SU-DHL-6 (cell line): Measurements from ENCODE around the gene IL36G.

Source experiments
- H2AFZ ChIP-seq: fragments of 200-600 bp; sonication (generic); 2 replicates; pipeline ENCODE4 v1.6.1; 2014; ENCODE audit warnings: low read depth, mild to moderate bottlenecking, moderate library complexity, mixed read lengths, antibody characterized with exemption, low read length; ENCODE audit not compliant: severe bottlenecking
- H3F3A ChIP-seq: fragments of 200-600 bp; shearing (Covaris generic); 2 replicates; pipeline ENCODE4 v1.6.0; 2016; ENCODE audit warnings: antibody characterized with exemption, mild to moderate bottlenecking; ENCODE audit not compliant: insufficient read depth
- H3K27ac ChIP-seq: fragments of 200-600 bp; sonication (generic); 2 replicates; pipeline ENCODE4 v1.5.1; 2016; ENCODE audit warnings: low read depth, mild to moderate bottlenecking, low read length, moderate library complexity, mixed read lengths
- H3K27me3 ChIP-seq: fragments of 200-600 bp; sonication (generic), shearing (Covaris generic); 2 replicates; pipeline ENCODE4 v1.6.0; 2014; ENCODE audit warnings: mild to moderate bottlenecking, low read length
- H3K36me3 ChIP-seq: fragments of 200-600 bp; sonication (generic); 2 replicates; pipeline ENCODE4 v1.6.1; 2014; ENCODE audit warnings: mild to moderate bottlenecking, low read length, mixed read lengths
- H3K4me2 ChIP-seq: fragments of 300-600, 200-600 bp; shearing (Covaris generic), sonication (generic); 2 replicates; pipeline ENCODE4 v1.6.0; 2014; ENCODE audit warnings: low read length, low read depth, mild to moderate bottlenecking; ENCODE audit not compliant: poor library complexity, severe bottlenecking
- H3K4me3 ChIP-seq: fragments of 200-600 bp; sonication (generic); 2 replicates; pipeline ENCODE4 v1.5.1; 2014; ENCODE audit warnings: antibody characterized with exemption, low read length, mild to moderate bottlenecking, mixed read lengths; ENCODE audit not compliant: insufficient read depth, poor library complexity, severe bottlenecking
- H3K79me2 ChIP-seq: fragments of 200-600 bp; sonication (generic); 2 replicates; pipeline ENCODE4 v1.6.1; 2014; ENCODE audit warnings: mild to moderate bottlenecking, low read length, moderate library complexity; ENCODE audit not compliant: insufficient read depth
- H3K9ac ChIP-seq: fragments of 200-600 bp; sonication (generic); 2 replicates; pipeline ENCODE4 v1.7.0; 2014; ENCODE audit warnings: mild to moderate bottlenecking, low read length
- H3K9me2 ChIP-seq: fragments of 200-600 bp; sonication (generic); replicated peaks from 2 replicates; pipeline ENCODE4 v1.6.1; 2014; ENCODE audit warnings: low read length; ENCODE audit not compliant: insufficient read depth
- H3K9me3 ChIP-seq: fragments of 200-600 bp; sonication (generic); 2 replicates; pipeline ENCODE4 v1.6.1; 2014; ENCODE audit warnings: low read length, mixed read lengths; ENCODE audit not compliant: insufficient read depth
- H4K20me1 ChIP-seq: fragments of 200-600 bp; sonication (generic); 2 replicates; pipeline ENCODE4 v1.6.1; 2014; ENCODE audit warnings: low read depth, mild to moderate bottlenecking, antibody characterized with exemption, low read length, moderate library complexity, mixed read lengths
- CTCF ChIP-seq: fragments of 200-600 bp; sonication (generic); IDR thresholded peaks from one replicate; pipeline ENCODE4 v1.5.1; 2017; ENCODE audit warnings: antibody characterized with exemption, mild to moderate bottlenecking, low read length, moderate library complexity; ENCODE audit not compliant: insufficient read depth, poor library complexity, severe bottlenecking
- EZH2phosphoT487 ChIP-seq: fragments of 200-600 bp; sonication (generic), shearing (Covaris generic); conservative IDR thresholded peaks from 2 replicates; pipeline ENCODE4 v1.6.1; 2018; ENCODE audit warnings: mild to moderate bottlenecking, antibody characterized with exemption, low read length, moderate library complexity, mixed read lengths

The IL36G gene

GRCh38 chr2:112962308-112963175, 15.3 kb upstream of the IL36G start:
- TF ChIP-seq CTCF: no peak
- no peak for TF ChIP-seq EZH2phosphoT487
- Histone ChIP-seq H3K27me3 (no peaks in the 10 kb centered on the region), H3K4me2 (no peak overlapping the region), H3K79me2 (no peaks in the 10 kb centered on the region), H3F3A (no peaks in the 10 kb centered on the region), H4K20me1 (no peaks in the 10 kb centered on the region), H3K9me3 (no peaks in the 10 kb centered on the region), H3K9me2 (no peaks in the 10 kb centered on the region), H3K36me3 (no peaks in the 10 kb centered on the region), H3K27ac (no peak overlapping the region), H3K9ac (no peak overlapping the region), H2AFZ (no peak overlapping the region), H3K4me3 (no peak overlapping the region)

- H3K4me2 ChIP-seq: no peak overlapping the region
- no peak overlapping the region for H3K4me3 ChIP-seq
These were observed 10.8 kb upstream of the IL36G start for GRCh38 chr2:112967023-112967422.

GRCh38 chr2:112972423-112973086, 5.3 kb upstream of the IL36G start:
- TF ChIP-seq CTCF: no peak
- TF ChIP-seq EZH2phosphoT487: no peak
- 0 out of 2 replicates have a peak, but pooled peaks cover 4% of the 10 kb centered on the region for H3K27me3 ChIP-seq

More at GRCh38 chr2:112967023-112967422, 10.8 kb upstream of the IL36G start:
- no peaks in the 10 kb centered on the region for H3K36me3 ChIP-seq
- H3K9ac ChIP-seq: no peak overlapping the region
- no peaks in the 10 kb centered on the region for H3F3A ChIP-seq
- H3K9me3 ChIP-seq: no peaks in the 10 kb centered on the region
- no peaks in the 10 kb centered on the region for H3K27me3 ChIP-seq
- no peaks in the 10 kb centered on the region for H3K79me2 ChIP-seq
- TF ChIP-seq EZH2phosphoT487 (no peak), CTCF (no peak)
- H3K9me2 ChIP-seq: no peaks in the 10 kb centered on the region
- H2AFZ ChIP-seq: no peak overlapping the region
- no peaks in the 10 kb centered on the region for H4K20me1 ChIP-seq
- H3K27ac ChIP-seq: no peak overlapping the region

More at GRCh38 chr2:112972423-112973086, 5.3 kb upstream of the IL36G start:
- Histone ChIP-seq H3K9me2 (no peaks in the 10 kb centered on the region), H3K9me3 (0 out of 2 replicates have a peak, but pooled peaks cover 3% of the 10 kb centered on the region), H3K4me3 (no peak overlapping the region), H2AFZ (no peak overlapping the region), H3K79me2 (no peaks in the 10 kb centered on the region), H4K20me1 (no peaks in the 10 kb centered on the region), H3K9ac (no peak overlapping the region), H3K4me2 (no peak overlapping the region), H3K36me3 (no peaks in the 10 kb centered on the region), H3K27ac (no peak overlapping the region), H3F3A (no peaks in the 10 kb centered on the region)
